HEK293 (cell line): ENCODE measurements around the gene FAM25A.

Experiments
- CTCF ChIA-PET: fragments of 350-600 bp; formaldehyde crosslinking; extraction: SDS; loops from one replicate; lab custom pipeline; 2021; ENCODE audit warnings: antibody characterized with exemption; lab: Yijun Ruan, JAX
- POLR2A ChIA-PET: fragments of 300-600 bp; formaldehyde crosslinking; extraction: SDS; loops from one replicate; lab custom pipeline; 2020; ENCODE audit warnings: antibody characterized with exemption, inconsistent platforms; lab: Yijun Ruan, JAX
- H3K27ac ChIP-seq: fragments of 200-500 bp; sonication (Bioruptor generic); 2 replicates; pipeline ENCODE4 v1.5.1; 2014; ENCODE audit warnings: low read depth, low read length, control low read depth, inconsistent platforms; ENCODE audit errors: extremely low read depth
- H3K36me3 ChIP-seq, 2 experiments: fragments of 200-500 bp in 1 of 2; sonication (Bioruptor generic) in 1 of 2; 1 replicate in 1 of 2; 2 replicates in 1 of 2; pipeline ENCODE4 v1.5.1; 2014 to 2017; ENCODE audit warnings: inconsistent platforms in 2 of 2, low read length in 2 of 2; ENCODE audit not compliant: control insufficient read depth in 2 of 2, insufficient read depth in 1 of 2
- H3K4me1 ChIP-seq: fragments of 200-500 bp; sonication (Bioruptor generic); 2 replicates; pipeline ENCODE4 v1.5.1; 2014; ENCODE audit warnings: mild to moderate bottlenecking, low read length, inconsistent platforms; ENCODE audit not compliant: control insufficient read depth, insufficient read depth
- H3K4me3 ChIP-seq: 2 replicates; pipeline ENCODE4 v1.5.1; 2011; ENCODE audit warnings: low read depth, mild to moderate bottlenecking, control low read depth, low read length, moderate library complexity
- H3K9me3 ChIP-seq: fragments of 200-500 bp; sonication (Bioruptor generic); 2 replicates; pipeline ENCODE4 v1.5.1; 2014; ENCODE audit warnings: low read depth, low read length, inconsistent platforms; ENCODE audit not compliant: control insufficient read depth, insufficient read depth
- FEZF1 ChIP-seq: fragments of 450-650 bp; formaldehyde crosslinking; IDR thresholded peaks from 2 replicates; pipeline ENCODE4 v1.5.1; 2016; ENCODE audit warnings: missing biosample characterization, missing genetic modification characterization
- PATZ1 ChIP-seq: fragments of 450-650 bp; formaldehyde crosslinking; IDR thresholded peaks from 2 replicates; pipeline ENCODE4 v1.5.1; 2016; ENCODE audit warnings: missing biosample characterization, missing genetic modification characterization
- SP3 ChIP-seq: fragments of 450-650 bp; formaldehyde crosslinking; IDR thresholded peaks from 2 replicates; pipeline ENCODE4 v1.5.1; 2016; ENCODE audit warnings: missing biosample characterization, missing genetic modification characterization
- WT1 ChIP-seq: fragments of 450-650 bp; formaldehyde crosslinking; IDR thresholded peaks from 2 replicates; pipeline ENCODE4 v1.5.1; 2016; ENCODE audit warnings: missing biosample characterization, missing genetic modification characterization
- ZBTB44 ChIP-seq: fragments of 450-650 bp; IDR thresholded peaks from 2 replicates; pipeline ENCODE4 v1.5.1; 2018; ENCODE audit warnings: missing biosample characterization, mild to moderate bottlenecking, missing genetic modification characterization
- ZNF155 ChIP-seq: fragments of 450-650 bp; formaldehyde crosslinking; IDR thresholded peaks from 2 replicates; pipeline ENCODE4 v1.5.1; 2016; ENCODE audit warnings: missing biosample characterization, missing genetic modification characterization
- ZNF16 ChIP-seq: fragments of 450-650 bp; formaldehyde crosslinking; IDR thresholded peaks from 2 replicates; pipeline ENCODE4 v1.5.1; 2016; ENCODE audit warnings: low read depth, missing biosample characterization, missing genetic modification characterization
- ZNF433 ChIP-seq: fragments of 450-650 bp; formaldehyde crosslinking; IDR thresholded peaks from 2 replicates; pipeline ENCODE4 v1.5.1; 2016; ENCODE audit warnings: missing biosample characterization, missing genetic modification characterization, low read depth
- ZNF549 ChIP-seq: fragments of 450-650 bp; IDR thresholded peaks from 2 replicates; pipeline ENCODE4 v1.5.1; 2018; ENCODE audit warnings: missing biosample characterization, missing genetic modification characterization, mild to moderate bottlenecking, inconsistent platforms, moderate library complexity
- ZNF560 ChIP-seq: fragments of 450-650 bp; formaldehyde crosslinking; IDR thresholded peaks from 2 replicates; pipeline ENCODE4 v1.5.1; 2017; ENCODE audit warnings: missing biosample characterization, missing genetic modification characterization, borderline replicate concordance
- ZNF624 ChIP-seq: fragments of 450-650 bp; formaldehyde crosslinking; IDR thresholded peaks from 2 replicates; pipeline ENCODE4 v1.5.1; 2017; ENCODE audit warnings: missing biosample characterization, missing genetic modification characterization
- ZNF658 ChIP-seq: fragments of 450-650 bp; formaldehyde crosslinking; IDR thresholded peaks from 2 replicates; pipeline ENCODE4; 2016; ENCODE audit warnings: missing biosample characterization, missing genetic modification characterization
- ZNF704 ChIP-seq: fragments of 450-650 bp; formaldehyde crosslinking; IDR thresholded peaks from 2 replicates; pipeline ENCODE4 v1.5.1; 2016; ENCODE audit warnings: missing biosample characterization, missing genetic modification characterization
- ZNF76 ChIP-seq: fragments of 450-650 bp; formaldehyde crosslinking; IDR thresholded peaks from 2 replicates; pipeline ENCODE4; 2016; ENCODE audit warnings: low read depth, missing biosample characterization, missing genetic modification characterization, borderline replicate concordance
- ZSCAN4 ChIP-seq: fragments of 450-650 bp; formaldehyde crosslinking; IDR thresholded peaks from 2 replicates; pipeline ENCODE4 v1.5.1; 2017; ENCODE audit warnings: missing biosample characterization, missing genetic modification characterization
- TF ChIP-seq, protein P1 (sequence below): fragments of 450-650 bp; formaldehyde crosslinking; conservative IDR thresholded peaks from 2 replicates; pipeline ENCODE4 v1.5.1; 2016; ENCODE audit warnings: low read depth, missing biosample characterization, missing genetic modification characterization
- TF ChIP-seq, protein P2 (sequence below): fragments of 450-650 bp; formaldehyde crosslinking; IDR thresholded peaks from 2 replicates; pipeline ENCODE4 v1.5.1; 2016; ENCODE audit warnings: missing biosample characterization, missing genetic modification characterization, low read depth

The FAM25A gene

GRCh38 chr10:87060280-87060928, 40.3 kb downstream of the FAM25A start:
- H3K4me1 ChIP-seq = no peaks in the 10 kb centered on the region
- no peak for TF ChIP-seq SP3
- TF ChIP-seq, protein P1, sequence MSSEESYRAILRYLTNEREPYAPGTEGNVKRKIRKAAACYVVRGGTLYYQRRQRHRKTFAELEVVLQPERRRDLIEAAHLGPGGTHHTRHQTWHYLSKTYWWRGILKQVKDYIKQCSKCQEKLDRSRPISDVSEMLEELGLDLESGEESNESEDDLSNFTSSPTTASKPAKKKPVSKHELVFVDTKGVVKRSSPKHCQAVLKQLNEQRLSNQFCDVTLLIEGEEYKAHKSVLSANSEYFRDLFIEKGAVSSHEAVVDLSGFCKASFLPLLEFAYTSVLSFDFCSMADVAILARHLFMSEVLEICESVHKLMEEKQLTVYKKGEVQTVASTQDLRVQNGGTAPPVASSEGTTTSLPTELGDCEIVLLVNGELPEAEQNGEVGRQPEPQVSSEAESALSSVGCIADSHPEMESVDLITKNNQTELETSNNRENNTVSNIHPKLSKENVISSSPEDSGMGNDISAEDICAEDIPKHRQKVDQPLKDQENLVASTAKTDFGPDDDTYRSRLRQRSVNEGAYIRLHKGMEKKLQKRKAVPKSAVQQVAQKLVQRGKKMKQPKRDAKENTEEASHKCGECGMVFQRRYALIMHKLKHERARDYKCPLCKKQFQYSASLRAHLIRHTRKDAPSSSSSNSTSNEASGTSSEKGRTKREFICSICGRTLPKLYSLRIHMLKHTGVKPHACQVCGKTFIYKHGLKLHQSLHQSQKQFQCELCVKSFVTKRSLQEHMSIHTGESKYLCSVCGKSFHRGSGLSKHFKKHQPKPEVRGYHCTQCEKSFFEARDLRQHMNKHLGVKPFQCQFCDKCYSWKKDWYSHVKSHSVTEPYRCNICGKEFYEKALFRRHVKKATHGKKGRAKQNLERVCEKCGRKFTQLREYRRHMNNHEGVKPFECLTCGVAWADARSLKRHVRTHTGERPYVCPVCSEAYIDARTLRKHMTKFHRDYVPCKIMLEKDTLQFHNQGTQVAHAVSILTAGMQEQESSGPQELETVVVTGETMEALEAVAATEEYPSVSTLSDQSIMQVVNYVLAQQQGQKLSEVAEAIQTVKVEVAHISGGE (tag by site-specific recombination) = no peak
- no peak for TF ChIP-seq ZNF624 (tag by site-specific recombination)
- ChIA-PET CTCF (no interaction called here), POLR2A (no interaction called here)
- peaks cover 55 to 79% of the 10 kb centered on the region in 2 experiments for H3K36me3 ChIP-seq
- H3K9me3 ChIP-seq = no peaks in the 10 kb centered on the region
- H3K27ac ChIP-seq = no peak overlapping the region
- H3K4me3 ChIP-seq = no peak overlapping the region

- Histone ChIP-seq H3K9me3 (no peaks in the 10 kb centered on the region), H3K27ac (no peak overlapping the region)
- CTCF ChIA-PET = interaction anchor here (0.5 kb wide), 1 partner anchor 84 kb away, joined by 9 read pairs; no protein-coding TSS in a partner anchor
- TF ChIP-seq ZNF155 (no peak), ZNF433 (no peak)
- TF ChIP-seq, all 188 proteins: peak for 0
- H3K4me1 ChIP-seq = no peaks in the 10 kb centered on the region
- H3K36me3 ChIP-seq = peaks cover 54 to 79% of the 10 kb centered on the region in 2 experiments
- POLR2A ChIA-PET = interaction anchor here (0.5 kb wide), 1 partner anchor 196 kb away, joined by 3 read pairs; no protein-coding TSS in a partner anchor
- H3K4me3 ChIP-seq = no peak overlapping the region
These were observed 44.6 kb downstream of the FAM25A start for GRCh38 chr10:87064651-87065050.

DNA sequence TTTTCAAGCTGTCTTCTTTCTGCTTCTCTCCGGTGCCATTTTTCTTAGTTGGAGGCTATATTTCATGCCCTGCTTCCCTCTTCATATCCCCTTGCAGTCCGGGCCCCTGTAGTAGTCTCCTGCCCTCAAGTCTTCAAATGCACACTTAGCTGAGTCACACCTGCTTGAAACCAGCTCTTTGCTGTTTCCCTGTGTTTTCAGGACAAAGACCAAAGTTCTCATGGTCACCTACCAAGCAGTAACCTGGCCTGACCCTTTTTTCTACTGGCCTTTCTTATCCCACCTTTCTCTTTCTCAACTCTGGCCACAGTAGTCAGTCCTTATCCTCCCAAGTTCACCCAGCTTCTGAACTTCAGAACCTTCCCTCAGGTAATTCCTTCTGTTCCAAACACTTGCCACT, 46.1 kb downstream of the FAM25A start:
- H3K27ac ChIP-seq = no peak overlapping the region
- no peak overlapping the region for H3K4me3 ChIP-seq
- no peaks in the 10 kb centered on the region for H3K9me3 ChIP-seq
- CTCF ChIA-PET = no interaction called here
- H3K4me1 ChIP-seq = no peaks in the 10 kb centered on the region
- POLR2A ChIA-PET = no interaction called here
- H3K36me3 ChIP-seq = peaks cover 51 to 72% of the 10 kb centered on the region in 2 experiments
- TF ChIP-seq ZNF76 (tag by site-specific recombination) = no peak
- no peak for TF ChIP-seq ZBTB44 (tag by site-specific recombination)
- TF ChIP-seq ZSCAN4 (tag by site-specific recombination) = no peak
- TF ChIP-seq WT1 = no peak
- no peak for TF ChIP-seq FEZF1 (tag by site-specific recombination)
- TF ChIP-seq SP3 = no peak
- TF ChIP-seq ZNF560 (tag by site-specific recombination) = no peak
- no peak for TF ChIP-seq ZNF16 (tag by site-specific recombination)
- no peak for TF ChIP-seq ZNF658 (tag by site-specific recombination)
- TF ChIP-seq ZNF704 (tag by site-specific recombination) = no peak
- TF ChIP-seq ZNF549 = no peak
- no peak for TF ChIP-seq PATZ1 (tag by site-specific recombination)
- TF ChIP-seq, protein P2, sequence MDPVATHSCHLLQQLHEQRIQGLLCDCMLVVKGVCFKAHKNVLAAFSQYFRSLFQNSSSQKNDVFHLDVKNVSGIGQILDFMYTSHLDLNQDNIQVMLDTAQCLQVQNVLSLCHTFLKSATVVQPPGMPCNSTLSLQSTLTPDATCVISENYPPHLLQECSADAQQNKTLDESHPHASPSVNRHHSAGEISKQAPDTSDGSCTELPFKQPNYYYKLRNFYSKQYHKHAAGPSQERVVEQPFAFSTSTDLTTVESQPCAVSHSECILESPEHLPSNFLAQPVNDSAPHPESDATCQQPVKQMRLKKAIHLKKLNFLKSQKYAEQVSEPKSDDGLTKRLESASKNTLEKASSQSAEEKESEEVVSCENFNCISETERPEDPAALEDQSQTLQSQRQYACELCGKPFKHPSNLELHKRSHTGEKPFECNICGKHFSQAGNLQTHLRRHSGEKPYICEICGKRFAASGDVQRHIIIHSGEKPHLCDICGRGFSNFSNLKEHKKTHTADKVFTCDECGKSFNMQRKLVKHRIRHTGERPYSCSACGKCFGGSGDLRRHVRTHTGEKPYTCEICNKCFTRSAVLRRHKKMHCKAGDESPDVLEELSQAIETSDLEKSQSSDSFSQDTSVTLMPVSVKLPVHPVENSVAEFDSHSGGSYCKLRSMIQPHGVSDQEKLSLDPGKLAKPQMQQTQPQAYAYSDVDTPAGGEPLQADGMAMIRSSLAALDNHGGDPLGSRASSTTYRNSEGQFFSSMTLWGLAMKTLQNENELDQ = no peak
